ENCODE measurements around the gene HPDL. TPM values are rescaled to one million over a fixed set of nuclear protein-coding genes. Genes with fewer than 3 reads are reported as not detected.
A peak's percentile ranks its signal among the peaks of the same experiment; 100 is the strongest.

The HPDL gene
- total RNA-seq, 4 donors from 2014 or later: 0.16 to 2.3 (median 1.1) TPM; not detected in 1

DNA sequence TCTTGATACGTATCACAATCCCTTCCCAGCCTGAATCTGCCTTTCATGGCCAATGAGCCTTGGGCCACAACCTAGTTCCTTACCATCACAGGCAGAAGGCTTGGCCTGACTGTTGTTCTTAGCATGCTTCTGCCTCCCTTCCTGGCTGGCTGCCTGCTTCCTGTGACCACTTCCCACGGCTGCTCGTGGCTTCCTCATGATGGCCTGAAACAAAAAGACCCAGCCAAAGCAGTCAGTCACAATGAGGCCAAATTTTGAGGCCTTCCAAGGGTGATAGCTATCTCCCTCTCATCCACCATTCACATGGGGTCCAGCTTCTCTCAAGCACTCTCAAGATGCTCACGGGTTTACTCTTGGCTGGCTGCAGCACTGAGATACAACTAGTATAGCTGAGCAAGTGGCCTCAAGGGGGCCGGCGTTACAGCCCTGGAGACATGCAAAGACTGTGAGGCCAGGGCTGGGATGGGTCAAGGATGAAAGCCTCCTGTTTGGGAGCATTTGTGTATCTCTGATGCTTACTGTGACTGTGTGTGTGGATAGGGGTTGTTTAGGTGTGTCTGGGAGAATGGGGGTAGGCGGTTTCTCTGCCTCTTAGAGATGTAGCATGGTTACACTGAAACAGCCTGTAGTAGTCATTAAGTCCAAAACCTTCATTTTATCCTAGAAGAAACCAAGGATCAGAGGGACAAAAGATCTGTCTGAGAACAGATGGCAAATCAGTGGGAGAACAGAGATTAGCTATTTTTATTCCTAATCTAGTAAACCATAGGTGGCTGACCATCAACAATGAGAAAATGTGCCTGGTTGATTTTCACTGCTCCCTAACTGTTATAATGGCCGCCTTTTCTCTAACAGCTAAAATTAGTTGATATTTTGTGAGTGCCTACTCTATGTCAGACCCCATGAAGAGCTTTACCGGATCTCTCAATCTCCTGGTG, 7.9 kb downstream of the HPDL start:
- ATAC-seq: no peak
- H3K9me3 ChIP-seq: no peaks in the 10 kb centered on the region
- peaks cover 6 to 8% of the 10 kb centered on the region in 2 donors for H3K4me1 ChIP-seq
- H3K36me3 ChIP-seq: peaks cover 0 to 42% of the 10 kb centered on the region in 2 donors
- H3K27me3 ChIP-seq: no peaks in the 10 kb centered on the region
- peak overlapping the region in 1 of 4 donors; percentile 18 for H3K27ac ChIP-seq
- H3K4me3 ChIP-seq: no peak overlapping the region
- intact Hi-C loops (cut with DNase I; ENCODE audit: low total_unique reads): no loop called here
- in situ Hi-C loops (cut with MboI; ENCODE audit: low sequenced_read_pairs in 4 of 4): no loop called here
- TF ChIP-seq, protein P1, sequence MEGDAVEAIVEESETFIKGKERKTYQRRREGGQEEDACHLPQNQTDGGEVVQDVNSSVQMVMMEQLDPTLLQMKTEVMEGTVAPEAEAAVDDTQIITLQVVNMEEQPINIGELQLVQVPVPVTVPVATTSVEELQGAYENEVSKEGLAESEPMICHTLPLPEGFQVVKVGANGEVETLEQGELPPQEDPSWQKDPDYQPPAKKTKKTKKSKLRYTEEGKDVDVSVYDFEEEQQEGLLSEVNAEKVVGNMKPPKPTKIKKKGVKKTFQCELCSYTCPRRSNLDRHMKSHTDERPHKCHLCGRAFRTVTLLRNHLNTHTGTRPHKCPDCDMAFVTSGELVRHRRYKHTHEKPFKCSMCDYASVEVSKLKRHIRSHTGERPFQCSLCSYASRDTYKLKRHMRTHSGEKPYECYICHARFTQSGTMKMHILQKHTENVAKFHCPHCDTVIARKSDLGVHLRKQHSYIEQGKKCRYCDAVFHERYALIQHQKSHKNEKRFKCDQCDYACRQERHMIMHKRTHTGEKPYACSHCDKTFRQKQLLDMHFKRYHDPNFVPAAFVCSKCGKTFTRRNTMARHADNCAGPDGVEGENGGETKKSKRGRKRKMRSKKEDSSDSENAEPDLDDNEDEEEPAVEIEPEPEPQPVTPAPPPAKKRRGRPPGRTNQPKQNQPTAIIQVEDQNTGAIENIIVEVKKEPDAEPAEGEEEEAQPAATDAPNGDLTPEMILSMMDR (IDR thresholded peaks at IDR 0.05 in 4 of 5, conservative IDR thresholded peaks at IDR 0.05 in 1 of 5): no peak
- no peak for TF ChIP-seq POLR2A (IDR thresholded peaks at IDR 0.05)
- no peak for DNase-seq

DNA sequence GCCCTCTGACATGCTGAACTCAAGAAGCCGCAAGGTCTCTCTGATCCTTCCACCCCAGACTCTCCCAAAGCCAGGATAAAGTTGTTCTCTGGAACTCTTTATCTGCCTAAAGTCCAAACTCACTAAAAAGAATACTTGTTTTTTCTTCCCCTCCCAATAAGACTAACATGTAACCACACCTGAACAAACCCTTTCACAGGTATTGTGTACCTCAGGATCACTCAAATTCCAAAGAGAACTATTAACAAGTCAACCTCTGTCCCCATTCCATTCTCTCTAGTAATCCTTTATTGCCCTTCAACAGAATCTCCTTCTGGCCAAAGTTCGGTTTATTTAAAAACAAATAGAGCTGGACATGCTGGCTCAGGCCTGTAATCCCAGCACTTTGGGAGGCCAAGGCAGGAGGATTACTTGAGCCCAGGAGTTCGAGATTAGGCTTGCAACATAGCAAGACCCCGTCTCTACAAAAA, 9.2 kb downstream of the HPDL start:
- TF ChIP-seq, protein P1 (IDR thresholded peaks at IDR 0.05 in 4 of 5, conservative IDR thresholded peaks at IDR 0.05 in 1 of 5): no peak
- TF ChIP-seq POLR2A (IDR thresholded peaks at IDR 0.05): no peak
- peaks cover 0 to 32% of the 10 kb centered on the region in 2 donors for H3K36me3 ChIP-seq
- in situ Hi-C loops (cut with MboI; ENCODE audit: low sequenced_read_pairs in 4 of 4) (no loop called here), intact Hi-C loops (cut with DNase I; ENCODE audit: low total_unique reads) (no loop called here)
- H3K4me3 ChIP-seq: no peak overlapping the region
- no peaks in the 10 kb centered on the region for H3K9me3 ChIP-seq
- H3K27ac ChIP-seq: no peak overlapping the region
- no peaks in the 10 kb centered on the region for H3K27me3 ChIP-seq
- DNase-seq (no peak), ATAC-seq (no peak)
- peaks cover 10 to 11% of the 10 kb centered on the region in 2 donors for H3K4me1 ChIP-seq

DNA sequence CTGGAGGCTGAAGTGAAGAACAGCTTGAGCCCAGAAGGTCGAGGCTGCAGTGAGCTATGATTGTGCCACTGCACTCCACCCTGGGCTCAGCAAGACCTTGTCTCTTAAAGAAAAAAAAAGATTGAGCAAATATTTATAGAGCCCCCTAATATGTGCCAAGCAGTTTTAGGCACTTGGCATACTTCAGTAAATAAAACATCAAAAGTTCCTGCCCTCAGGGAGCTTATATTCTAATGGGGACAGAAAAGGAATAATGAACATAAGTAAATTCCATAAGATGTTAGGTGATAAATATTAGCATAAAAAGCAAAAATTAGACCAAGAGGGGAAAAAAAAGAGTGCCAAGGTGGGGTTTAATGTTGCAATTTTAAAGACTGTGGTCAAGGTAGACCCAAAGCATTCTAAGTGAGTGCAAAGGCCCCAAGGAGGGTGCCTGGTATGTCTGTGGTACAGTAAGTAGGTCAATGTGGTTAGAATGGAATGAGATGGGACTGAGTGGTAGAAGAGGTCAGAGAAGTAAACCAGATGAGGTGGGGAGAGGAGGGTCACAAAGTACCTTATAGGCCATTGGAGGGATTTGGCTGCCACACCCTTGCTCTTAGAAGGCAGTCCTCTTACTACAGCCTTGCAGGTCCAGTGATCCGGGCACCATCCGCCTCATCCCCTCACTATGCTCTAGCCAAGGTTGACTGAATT, 11.1 kb downstream of the HPDL start:
- no peak for ATAC-seq

DNA sequence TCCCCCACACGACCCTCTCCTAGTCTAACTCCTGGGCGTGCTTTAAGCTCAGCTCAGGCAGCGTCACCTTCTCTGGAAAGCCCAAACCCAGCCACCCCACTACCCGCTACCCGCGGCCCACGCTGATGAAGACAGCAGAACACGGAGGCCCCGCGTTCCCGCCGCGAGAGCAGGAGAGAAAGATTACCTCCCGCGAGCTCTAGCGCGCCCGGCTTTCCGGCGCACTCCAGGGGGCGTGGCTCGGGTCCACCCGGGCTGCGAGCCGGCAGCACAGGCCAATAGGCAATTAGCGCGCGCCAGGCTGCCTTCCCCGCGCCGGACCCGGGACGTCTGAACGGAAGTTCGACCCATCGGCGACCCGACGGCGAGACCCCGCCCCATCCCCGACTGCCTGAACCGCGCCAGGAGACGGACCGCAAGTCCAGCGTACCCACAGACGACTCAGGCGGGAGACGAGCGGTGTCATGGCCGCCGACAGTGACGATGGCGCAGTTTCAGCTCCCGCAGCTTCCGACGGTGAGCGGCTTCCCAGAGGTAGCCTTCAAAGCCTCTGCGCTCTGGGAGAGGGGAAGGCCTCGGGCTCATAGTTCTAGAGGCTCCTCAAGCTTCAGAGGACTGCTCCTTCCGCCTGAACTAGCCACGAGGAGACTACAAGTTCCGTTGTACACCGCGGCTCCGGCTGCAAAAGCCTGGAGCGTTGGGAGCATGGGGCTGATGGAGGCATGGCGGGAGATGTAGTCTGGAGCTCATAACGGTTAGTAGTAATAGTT, 13.3 kb downstream of the HPDL start, which contains the start of the genes MUTYH and TOE1:
TSS of gene MUTYH (minus strand) at position 652 of the 770 bp plus-strand sequence. CDS start 5,935 bp downstream, outside the sequence.
TSS of gene TOE1 (plus strand) at position 382 of the 770 bp plus-strand sequence. CDS start at position 465, 83 bp downstream.
- peak within 1 kb of the TSS; percentile 92 to 100 (median 100) for H3K27ac ChIP-seq
- no peaks in the 10 kb centered on the region for H3K27me3 ChIP-seq
- ATAC-seq: peak; percentile 92 to 93
- peaks cover 17 to 18% of the 10 kb centered on the region in 2 donors for H3K4me1 ChIP-seq
- in situ Hi-C loops (cut with MboI; ENCODE audit: low sequenced_read_pairs in 4 of 4): no loop called here
- peak within 1 kb of the TSS; percentile 88 to 98 (median 96) for H3K4me3 ChIP-seq
- DNase-seq: peak; percentile 81 to 88
- peaks cover 0 to 38% of the 10 kb centered on the region in 2 donors for H3K36me3 ChIP-seq
- TF ChIP-seq POLR2A (IDR thresholded peaks at IDR 0.05): peak; percentile 56
- TF ChIP-seq, protein P1 (IDR thresholded peaks at IDR 0.05 in 4 of 5, conservative IDR thresholded peaks at IDR 0.05 in 1 of 5): peak in 2 of 5 experiments; percentile 26 to 34
- intact Hi-C loops (cut with DNase I; ENCODE audit: low total_unique reads): loop anchor here (1.0 to 10.0 kb wide), 2 partner anchors 37 to 345 kb away; partner anchors contain the start of genes GPBP1L1 and TMEM69
- no peaks in the 10 kb centered on the region for H3K9me3 ChIP-seq

More for the DNA sequence above, 11.1 kb downstream of the HPDL start:
- TF ChIP-seq POLR2A (IDR thresholded peaks at IDR 0.05): no peak
- TF ChIP-seq, protein P1 (IDR thresholded peaks at IDR 0.05 in 4 of 5, conservative IDR thresholded peaks at IDR 0.05 in 1 of 5): no peak
- Histone ChIP-seq H3K4me3 (no peak overlapping the region), H3K9me3 (no peaks in the 10 kb centered on the region), H3K27me3 (no peaks in the 10 kb centered on the region), H3K27ac (no peak overlapping the region), H3K36me3 (peaks cover 0 to 30% of the 10 kb centered on the region in 2 donors), H3K4me1 (peaks cover 17 to 18% of the 10 kb centered on the region in 2 donors)
- in situ Hi-C loops (cut with MboI; ENCODE audit: low sequenced_read_pairs in 4 of 4) (no loop called here), intact Hi-C loops (cut with DNase I; ENCODE audit: low total_unique reads) (no loop called here)
- DNase-seq: no peak
